C4-2B (cell line): ENCODE results near the gene HK2.

Source experiments
- H3K27ac ChIP-seq: fragments of 450-650 bp; 2 replicates; pipeline ENCODE4 v1.5.1; 2017
- ZFX ChIP-seq: fragments of 450-650 bp; IDR thresholded peaks from 2 replicates; pipeline ENCODE4 v1.6.1; 2017
- TF ChIP-seq, protein P1 (sequence below): fragments of 450-650 bp; conservative IDR thresholded peaks from 2 replicates; pipeline ENCODE4 v1.5.1; 2017; ENCODE audit warnings: mild to moderate bottlenecking

The HK2 gene

DNA sequence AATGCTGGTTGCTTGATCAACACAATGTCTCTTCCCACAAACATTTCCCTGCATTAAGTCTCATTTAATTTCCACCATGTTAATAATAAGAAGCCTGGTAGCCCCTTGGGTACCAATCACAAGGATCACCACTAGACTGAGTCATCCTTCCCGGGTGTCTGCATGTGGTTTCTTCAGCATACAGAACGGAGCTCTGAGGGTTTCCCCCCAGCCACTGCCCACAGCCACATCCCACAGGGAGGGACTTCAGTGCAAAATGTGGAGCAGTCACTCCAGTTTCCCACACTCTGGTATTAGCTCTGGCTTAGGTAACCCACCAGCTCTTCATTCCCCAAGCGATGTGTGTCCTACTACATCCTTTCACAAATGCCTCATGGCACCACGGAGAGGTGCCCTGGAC is 81.8 kb downstream of the HK2 start:
- H3K27ac ChIP-seq: no peak overlapping the region
- no peak for TF ChIP-seq ZFX
- TF ChIP-seq, protein P1, sequence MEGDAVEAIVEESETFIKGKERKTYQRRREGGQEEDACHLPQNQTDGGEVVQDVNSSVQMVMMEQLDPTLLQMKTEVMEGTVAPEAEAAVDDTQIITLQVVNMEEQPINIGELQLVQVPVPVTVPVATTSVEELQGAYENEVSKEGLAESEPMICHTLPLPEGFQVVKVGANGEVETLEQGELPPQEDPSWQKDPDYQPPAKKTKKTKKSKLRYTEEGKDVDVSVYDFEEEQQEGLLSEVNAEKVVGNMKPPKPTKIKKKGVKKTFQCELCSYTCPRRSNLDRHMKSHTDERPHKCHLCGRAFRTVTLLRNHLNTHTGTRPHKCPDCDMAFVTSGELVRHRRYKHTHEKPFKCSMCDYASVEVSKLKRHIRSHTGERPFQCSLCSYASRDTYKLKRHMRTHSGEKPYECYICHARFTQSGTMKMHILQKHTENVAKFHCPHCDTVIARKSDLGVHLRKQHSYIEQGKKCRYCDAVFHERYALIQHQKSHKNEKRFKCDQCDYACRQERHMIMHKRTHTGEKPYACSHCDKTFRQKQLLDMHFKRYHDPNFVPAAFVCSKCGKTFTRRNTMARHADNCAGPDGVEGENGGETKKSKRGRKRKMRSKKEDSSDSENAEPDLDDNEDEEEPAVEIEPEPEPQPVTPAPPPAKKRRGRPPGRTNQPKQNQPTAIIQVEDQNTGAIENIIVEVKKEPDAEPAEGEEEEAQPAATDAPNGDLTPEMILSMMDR: no peak

DNA sequence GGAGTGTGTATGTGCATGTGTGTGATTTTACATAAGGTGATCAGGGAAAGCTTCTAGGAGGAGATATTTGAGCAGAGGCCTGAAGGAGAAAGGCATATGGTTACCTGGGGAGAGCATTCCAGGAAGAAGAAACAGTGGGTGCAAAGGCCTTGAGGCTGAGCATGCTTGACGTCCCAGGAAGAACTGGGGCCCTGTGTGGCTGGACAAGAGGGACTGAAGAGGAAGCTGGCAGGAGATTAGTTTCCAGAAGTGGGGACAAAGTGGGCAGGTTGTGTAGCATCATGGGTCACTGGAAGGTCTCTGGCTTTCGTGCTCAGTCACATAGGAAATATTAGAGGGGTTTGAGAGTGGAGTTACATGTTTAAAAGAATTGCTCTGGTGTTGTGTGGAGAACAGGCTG is 82.5 kb downstream of the HK2 start:
- no peak for TF ChIP-seq ZFX
- TF ChIP-seq, protein P1: no peak
- no peak overlapping the region for H3K27ac ChIP-seq

DNA sequence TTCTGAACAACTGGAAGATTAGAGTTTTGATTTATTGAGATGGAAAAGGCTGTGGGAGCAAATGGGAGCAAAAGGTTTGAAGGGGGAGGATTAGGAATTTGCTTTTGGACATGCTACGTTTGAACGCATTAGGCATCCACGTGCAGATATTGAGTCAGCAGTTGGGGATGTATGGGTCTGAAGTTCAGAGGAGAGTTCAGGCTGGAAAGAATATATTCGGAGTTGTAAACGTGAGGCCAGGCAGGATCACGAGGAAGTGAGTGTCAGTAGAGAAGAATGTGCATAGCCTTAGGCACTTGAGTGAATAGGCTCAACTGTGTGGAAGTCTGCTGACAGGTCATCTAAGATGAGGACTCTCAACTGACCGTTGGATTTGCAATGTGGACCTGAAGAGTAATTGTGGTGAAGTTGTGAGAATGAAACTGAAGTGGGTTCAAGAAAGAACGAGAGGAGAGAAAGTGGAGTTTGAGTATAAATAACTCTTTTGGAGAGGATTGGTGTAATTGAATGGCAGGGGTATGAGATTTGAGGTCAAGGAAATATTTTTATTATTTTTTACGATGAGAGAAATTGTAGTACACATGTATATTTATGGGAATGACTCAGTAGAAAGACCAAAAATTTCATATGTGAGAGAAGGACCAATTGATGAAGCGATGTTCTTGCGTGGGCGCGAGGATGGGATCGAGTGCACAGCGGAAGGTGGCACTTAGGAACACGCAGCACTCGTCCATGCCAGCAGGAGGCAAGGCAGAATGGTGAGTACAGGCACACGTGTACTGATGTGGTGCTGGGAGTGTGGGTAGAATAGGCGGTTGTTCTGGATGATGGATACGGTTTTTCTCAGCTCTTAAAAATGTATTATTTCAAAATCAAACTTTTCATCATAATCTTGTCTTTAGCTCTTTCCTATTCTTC is 84.0 kb downstream of the HK2 start:
- TF ChIP-seq, protein P1: no peak; the same call in 1 of the 2 replicates
- TF ChIP-seq ZFX: no peak
- H3K27ac ChIP-seq: no peak overlapping the region

DNA sequence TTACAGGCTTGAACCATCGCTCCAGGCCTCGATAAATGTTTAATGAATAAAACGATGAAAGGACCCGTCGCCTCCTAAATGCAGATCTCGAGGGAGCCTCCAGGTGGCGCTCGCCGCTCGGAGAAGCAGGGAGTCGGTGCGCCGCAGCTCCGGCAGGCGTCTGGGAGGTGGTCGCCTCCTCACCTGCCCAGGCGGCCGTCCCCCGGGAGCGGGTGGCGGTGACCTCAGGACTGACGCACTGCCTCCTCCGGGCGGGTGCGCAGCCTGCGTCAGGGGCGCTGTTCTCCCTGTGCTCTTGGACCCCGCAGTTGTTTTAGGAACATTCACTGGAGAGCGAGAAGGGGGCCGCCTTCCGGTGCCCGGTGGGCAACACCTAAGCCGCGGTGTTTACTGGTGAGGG is 85.9 kb downstream of the HK2 start:
- TF ChIP-seq ZFX: no peak
- TF ChIP-seq, protein P1: peak; percentile 88
- H3K27ac ChIP-seq: no peak overlapping the region; the same call in 1 of the 2 replicates

DNA sequence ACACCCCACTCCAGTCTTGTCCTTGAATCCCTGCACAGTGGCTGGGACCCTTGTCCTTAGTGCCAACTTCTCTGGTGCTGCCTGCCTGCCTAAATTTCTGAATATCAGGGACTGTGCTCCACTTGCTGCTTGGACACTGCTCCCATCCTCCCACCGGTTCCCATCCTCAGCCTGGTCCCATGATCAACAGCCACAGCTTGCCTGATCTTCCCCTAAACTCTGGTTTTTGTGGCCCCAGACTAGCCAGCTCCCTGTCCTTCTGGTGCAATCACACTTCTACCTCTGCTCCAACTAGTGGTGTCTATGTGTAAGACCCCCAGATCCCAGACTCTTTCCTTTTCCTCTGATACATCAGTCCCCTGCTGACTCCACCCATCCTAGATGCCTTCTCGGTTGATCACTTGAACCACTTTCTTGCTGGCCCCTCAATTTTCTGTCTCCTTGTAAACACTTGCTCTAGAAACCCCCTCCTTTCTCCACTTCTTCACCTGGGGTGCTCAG is 87.4 kb downstream of the HK2 start:
- TF ChIP-seq ZFX: no peak
- TF ChIP-seq, protein P1: no peak

DNA sequence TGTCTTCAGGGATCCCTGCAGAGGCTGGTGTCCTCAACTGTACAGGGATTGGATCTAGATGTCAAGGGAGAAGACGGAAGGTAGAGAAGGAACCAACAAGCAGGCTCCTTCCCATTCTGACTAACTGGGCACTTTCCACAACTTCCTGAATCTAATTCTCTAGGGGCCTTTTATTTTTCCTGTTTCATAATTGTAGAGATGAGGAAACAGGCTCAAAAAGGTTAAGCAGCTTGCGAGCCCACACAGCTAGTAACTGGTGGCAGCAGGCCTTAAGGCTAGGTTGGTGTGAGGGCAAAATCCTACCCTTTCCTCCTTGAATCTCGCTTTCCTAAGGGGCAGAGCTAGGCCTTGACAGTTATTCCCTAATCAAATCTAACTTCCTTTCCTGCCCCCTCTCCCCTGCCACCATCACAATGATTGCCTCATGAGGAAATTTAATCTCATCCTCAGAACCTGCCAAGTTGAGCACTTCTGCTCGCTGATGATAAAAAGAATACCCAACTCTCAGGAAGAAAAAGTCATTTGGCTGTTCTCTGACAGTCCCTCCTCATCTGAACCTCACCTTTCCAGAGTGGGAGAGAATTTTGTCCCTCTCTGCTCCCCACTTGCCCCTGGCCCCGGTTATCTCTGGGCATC is 88.8 kb downstream of the HK2 start:
- TF ChIP-seq, protein P1: no peak
- no peak for TF ChIP-seq ZFX
- no peak overlapping the region for H3K27ac ChIP-seq

More for the DNA sequence above, 87.4 kb downstream of the HK2 start:
- no peak overlapping the region for H3K27ac ChIP-seq
